GM12878 (cell line): ENCODE measurements around the gene CNIH2. TPM values are rescaled to one million over a fixed set of nuclear protein-coding genes. Genes with fewer than 3 reads are reported as not detected.

ENCODE experiments used
- ATAC-seq: fragments of 200-7000 bp; cut with Tn5 transposase; 3 replicates; pipeline ENCODE4 v1.9.1; 2020; ENCODE audit warnings: mild to moderate bottlenecking, moderate library complexity
- BruUV-seq: library from RNA; stranded (reverse); fragments of 400-500 nt; replicated peaks from 2 replicates; lab custom pipeline; 2021; lab: Mats Ljungman, UMichigan
- CTCF ChIA-PET: fragments of 300-600 bp; sonication (Branson Sonifier 250); formaldehyde crosslinking; extraction: SDS; loops from one replicate; lab custom pipeline; 2021; ENCODE audit warnings: inconsistent platforms; lab: Yijun Ruan, JAX
- POLR2A ChIA-PET: fragments of 350-600 bp; formaldehyde crosslinking; extraction: SDS; loops from one replicate; lab custom pipeline; 2021; ENCODE audit warnings: inconsistent platforms; lab: Charles Lee
- RAD21 ChIA-PET: fragments of 300-600 bp; sonication (Branson Sonifier 250); formaldehyde crosslinking; loops from one replicate; lab custom pipeline; 2023; ENCODE audit warnings: antibody characterized with exemption; ENCODE audit not compliant: unreplicated experiment; lab: Charles Lee
- SMC1A ChIA-PET: fragments of 300-600 bp; sonication (Branson Sonifier 250); formaldehyde crosslinking; loops from one replicate; lab custom pipeline; 2023; ENCODE audit not compliant: unreplicated experiment, uncharacterized antibody; lab: Charles Lee
- DNase-seq: peaks from one replicate; pipeline ENCODE4 v3.0.0-alpha.2; 2011; ENCODE audit warnings: low read depth, low spot score
- FAIRE-seq: peaks from 3 replicates; lab custom pipeline; 2011; peaks lifted over from hg19 to GRCh38; lab: Jason Lieb, UNC
- H2AFZ ChIP-seq: 2 replicates; pipeline ENCODE4 v1.6.0; 2011; ENCODE audit warnings: low read depth, low read length, control low read depth; ENCODE audit not compliant: control insufficient read depth
- H3K27ac ChIP-seq: 2 replicates; pipeline ENCODE4 v1.5.1; 2011; ENCODE audit warnings: control low read depth; ENCODE audit not compliant: control insufficient read depth, insufficient read depth
- H3K27me3 ChIP-seq, 2 experiments: replicated peaks in 1 of 2; 2 replicates each; pipeline versions ENCODE4 v1.6.0 to v1.6.1; 2011; ENCODE audit warnings: low read length in 1 of 2; ENCODE audit not compliant: control insufficient read depth in 2 of 2, insufficient read depth in 2 of 2
- H3K36me3 ChIP-seq, 2 experiments: 2 replicates each; pipeline ENCODE4 v1.5.1; 2011; ENCODE audit warnings: low read length in 1 of 2; ENCODE audit not compliant: control insufficient read depth in 2 of 2, insufficient read depth in 2 of 2
- H3K4me1 ChIP-seq: 2 replicates; pipeline ENCODE4 v1.6.1; 2011; ENCODE audit warnings: mild to moderate bottlenecking, low read length, moderate library complexity, mixed read lengths; ENCODE audit not compliant: control insufficient read depth, insufficient read depth
- H3K4me2 ChIP-seq: 2 replicates; pipeline ENCODE4 v1.6.0; 2011; ENCODE audit warnings: control low read depth; ENCODE audit not compliant: control insufficient read depth, insufficient read depth
- H3K4me3 ChIP-seq: fragments of 200-600 bp; sonication (generic); 2 replicates; pipeline ENCODE4 v1.5.1; 2016
- H3K79me2 ChIP-seq: 2 replicates; pipeline ENCODE4 v1.6.0; 2011; ENCODE audit warnings: low read length; ENCODE audit not compliant: control insufficient read depth, insufficient read depth
- H3K9ac ChIP-seq: 2 replicates; pipeline ENCODE4 v1.8.0; 2011; ENCODE audit warnings: low read length, control low read depth, mixed read lengths; ENCODE audit not compliant: control insufficient read depth, insufficient read depth
- H3K9me3 ChIP-seq: replicated peaks from 3 replicates; pipeline ENCODE4 v1.5.1; 2011; ENCODE audit warnings: mild to moderate bottlenecking, low read length; ENCODE audit not compliant: control insufficient read depth, insufficient read depth
- H4K20me1 ChIP-seq: 2 replicates; pipeline ENCODE4 v1.6.0; 2011; ENCODE audit not compliant: control insufficient read depth, insufficient read depth
- BCL11A ChIP-seq: IDR thresholded peaks from 2 replicates; pipeline ENCODE4 v1.6.1; 2011; ENCODE audit warnings: low read depth, low read length
- CBFB ChIP-seq: IDR thresholded peaks from 2 replicates; pipeline ENCODE4 v1.6.1; 2016; ENCODE audit warnings: antibody characterized with exemption, low read depth
- CREB1 ChIP-seq: IDR thresholded peaks from 2 replicates; pipeline ENCODE4 v1.6.1; 2012; ENCODE audit warnings: low read depth, mild to moderate bottlenecking, inconsistent platforms
- CREM ChIP-seq: IDR thresholded peaks from 2 replicates; pipeline ENCODE4 v1.6.1; 2014; ENCODE audit warnings: antibody characterized with exemption, low read depth
- HDAC6 ChIP-seq: fragments of 200-600 bp; sonication (generic); IDR thresholded peaks from one replicate; pipeline ENCODE4 v1.8.0; 2017; ENCODE audit warnings: antibody characterized with exemption; ENCODE audit not compliant: unreplicated experiment
- PAX8 ChIP-seq: fragments of 450-650 bp; IDR thresholded peaks from 2 replicates; pipeline ENCODE4 v1.6.1; 2017; ENCODE audit warnings: mild to moderate bottlenecking, moderate library complexity
- POLR2AphosphoS2 ChIP-seq: IDR thresholded peaks from 2 replicates; pipeline ENCODE4 v1.6.1; 2011; ENCODE audit warnings: low read depth, mild to moderate bottlenecking, low read length, improper control_type of control experiment, moderate library complexity
- POU2F2 ChIP-seq: IDR thresholded peaks from 3 replicates; pipeline ENCODE4 v1.6.1; 2011; ENCODE audit warnings: low read depth, mild to moderate bottlenecking, low read length, borderline replicate concordance
- PRDM15 ChIP-seq: fragments of 450-650 bp; formaldehyde crosslinking; IDR thresholded peaks from 2 replicates; pipeline ENCODE4 v1.4.0; 2020; ENCODE audit warnings: mild to moderate bottlenecking, moderate library complexity
- RCOR1 ChIP-seq: conservative IDR thresholded peaks from 2 replicates; pipeline ENCODE4 v1.6.1; 2012; ENCODE audit warnings: low read depth, low read length, improper control_type of control experiment
- RELA ChIP-seq: fragments of 450-650 bp; IDR thresholded peaks from 2 replicates; pipeline ENCODE4 v1.8.0; 2014; ENCODE audit warnings: borderline replicate concordance; ENCODE audit not compliant: partially characterized antibody
- STAT1 ChIP-seq: fragments of 450-650 bp; conservative IDR thresholded peaks from 2 replicates; pipeline ENCODE4 v1.6.1; 2014; ENCODE audit warnings: antibody characterized with exemption, mild to moderate bottlenecking
- TAF1 ChIP-seq: IDR thresholded peaks from 2 replicates; pipeline ENCODE4 v1.6.1; 2011; ENCODE audit warnings: mild to moderate bottlenecking, low read depth, low read length, borderline replicate concordance
- ZBTB40 ChIP-seq: fragments of 450-650 bp; IDR thresholded peaks from 2 replicates; pipeline ENCODE4 v1.6.1; 2016; ENCODE audit warnings: mild to moderate bottlenecking, moderate library complexity, borderline replicate concordance
- WGBS: methylation state at CpG from one replicate; pipeline ENCODE4 v1.1.6; 2016; ENCODE audit warnings: low lambda C conversion rate; ENCODE audit not compliant: insufficient replicate concordance, insufficient coverage; ENCODE audit errors: missing lambda C conversion rate; 5-methylcytosine and 5-hydroxymethylcytosine counted together
- in situ Hi-C: fragments of 300-500 bp; cut with MboI; formaldehyde crosslinking; loops from 9 replicates; pipeline ENCODE4 v1.14.3; 2018; ENCODE audit warnings: mixed read lengths
- intact Hi-C: fragments of 100-400 bp; cut with micrococcal nuclease; formaldehyde crosslinking; loops from one replicate; pipeline ENCODE4 v1.14.2; 2022; ENCODE audit not compliant: unreplicated experiment
- polyA plus RNA-seq, 11 experiments: library from polyadenylated mRNA; depleted of rRNA in 4 of 11; unstranded in 6 of 11; stranded (reverse) in 5 of 11; fragments of >200 nt; fragmentation: Nextera tagmentation in 4 of 11; fragmentation: Illumina TruSeq in 1 of 11; extraction: Ambion mirVana in 4 of 11; extraction: Trizol in 1 of 11; gene quantifications; 1 replicate in 1 of 11; 2 replicates in 10 of 11; pipeline versions ENCODE4 v1.2.1 to v1.2.3, GENCODE V29; 2011 to 2016; ENCODE audit warnings: inconsistent platforms in 2 of 11, missing spikeins in 2 of 11, low read depth in 1 of 11
- total RNA-seq, 4 experiments: library from RNA; depleted of rRNA in 3 of 4; stranded (reverse); fragments of >200 nt in 3 of 4; fragmentation: Illumina TruSeq in 1 of 4; extraction: Trizol in 1 of 4; gene quantifications; 2 replicates each; pipeline versions ENCODE4 v1.2.1 to v1.2.3, GENCODE V29; 2013 to 2021

Gene CNIH2
- total and polyA plus RNA-seq, 10 of the 15 experiments (the other 5 are each of a cell fraction or from before 2014, with no cell fraction given), result 0.07 to 1.3 (median 0.68) TPM; not detected in 2

- no peak for TF ChIP-seq ZBTB40
- TF ChIP-seq CBFB, result no peak
Measured at GRCh38 chr11:66321606-66322005, 43.6 kb downstream of the CNIH2 start (continued).

- FAIRE-seq (no peak), ATAC-seq (no peak), DNase-seq (no peak)
- ChIA-PET CTCF (interaction anchor here (1.9 kb wide), 1 partner anchor 10 kb away, joined by 8 read pairs; no protein-coding TSS in a partner anchor), POLR2A (no interaction called here), RAD21 (interaction anchor here (1.5 kb wide), 1 partner anchor 10 kb away, joined by 5 read pairs; no protein-coding TSS in a partner anchor), SMC1A (no interaction called here)
- H2AFZ ChIP-seq, result no peak overlapping the region
- WGBS, result 54% methylated on average over 11 of the region's 11 CpGs
- in situ Hi-C loops (no loop called here), intact Hi-C loops (no loop called here)
- H3K4me2 ChIP-seq, result no peak overlapping the region
- no peak overlapping the region for H3K4me3 ChIP-seq
- H3K9me3 ChIP-seq, result no peaks in the 10 kb centered on the region; the same call in 2 of the 3 replicates
- no peaks in the 10 kb centered on the region for H3K79me2 ChIP-seq
- no peaks in the 10 kb centered on the region; a peak in 1 of 4 replicates for H3K27me3 ChIP-seq
- TF ChIP-seq POLR2AphosphoS2 (no peak), TAF1 (no peak), PRDM15 (CRISPR knock-in tag) (no peak), RELA (no peak), POU2F2 (no peak), STAT1 (no peak), BCL11A (no peak), PAX8 (no peak), HDAC6 (no peak), CREB1 (no peak), CREM (no peak), RCOR1 (no peak)
- BruUV-seq, result no TSS peak
- no peaks in the 10 kb centered on the region for H3K36me3 ChIP-seq
- no peaks in the 10 kb centered on the region for H4K20me1 ChIP-seq
- no peak overlapping the region for H3K27ac ChIP-seq
- H3K4me1 ChIP-seq, result peaks cover 10% of the 10 kb centered on the region
- no peak overlapping the region for H3K9ac ChIP-seq
Measured at GRCh38 chr11:66322732-66323427, 44.9 kb downstream of the CNIH2 start.
